Activated B cell treated with CpG ODN at 0.5 μM for 24 hours (primary cell): ENCODE measurements around the gene KCNMA1. TPM values are rescaled to one million over a fixed set of nuclear protein-coding genes. Genes with fewer than 3 reads are reported as not detected.

Experiments used
- ATAC-seq: fragments of 200-7000 bp; cut with Tn5 transposase; one replicate; pipeline ENCODE4 v1.10.0; 2021; ENCODE audit warnings: low read depth, mild to moderate bottlenecking, moderate library complexity
- CTCF ChIA-PET: fragments of 350-600 bp; sonication (Branson Sonifier 250); formaldehyde crosslinking; loops from one replicate; lab custom pipeline; 2021; ENCODE audit warnings: antibody characterized with exemption; lab: Charles Lee
- POLR2A ChIA-PET: fragments of 350-600 bp; sonication (Branson Sonifier 250); formaldehyde crosslinking; loops from one replicate; lab custom pipeline; 2021; ENCODE audit warnings: antibody characterized with exemption; lab: Charles Lee
- DNase-seq: peaks from one replicate; pipeline ENCODE4 v3.0.0; 2022
- H3K27ac Mint-ChIP-seq: one replicate; pipeline ENCODE4 v1.8.0; 2020; ENCODE audit warnings: mixed read lengths
- H3K27me3 Mint-ChIP-seq: one replicate; pipeline ENCODE4 v1.8.0; 2021; ENCODE audit warnings: mixed read lengths
- H3K36me3 Mint-ChIP-seq: one replicate; pipeline ENCODE4 v1.8.0; 2021; ENCODE audit warnings: low read depth, mixed read lengths
- H3K4me1 Mint-ChIP-seq: one replicate; pipeline ENCODE4 v1.8.0; 2021; ENCODE audit warnings: mixed read lengths
- H3K4me3 Mint-ChIP-seq: one replicate; pipeline ENCODE4 v1.8.0; 2020; ENCODE audit warnings: mild to moderate bottlenecking, mixed read lengths
- H3K9me3 Mint-ChIP-seq: one replicate; pipeline ENCODE4 v1.8.0; 2020; ENCODE audit warnings: mixed read lengths
- CTCF ChIP-seq: fragments of 200-600 bp; IDR thresholded peaks from one replicate; pipeline ENCODE4 v1.8.0; 2022; ENCODE audit warnings: antibody characterized with exemption, mild to moderate bottlenecking
- intact Hi-C: fragments of 100-400 bp; cut with micrococcal nuclease; formaldehyde crosslinking; loops from one replicate; pipeline ENCODE4 v1.15.1; 2024
- total RNA-seq: library from RNA; stranded (reverse); gene quantifications from 2 replicates; pipeline ENCODE4 v1.2.3, GENCODE V29; 2022

KCNMA1 gene
- total RNA-seq, 1 donor from 2014 or later = 3.7 TPM

DNA sequence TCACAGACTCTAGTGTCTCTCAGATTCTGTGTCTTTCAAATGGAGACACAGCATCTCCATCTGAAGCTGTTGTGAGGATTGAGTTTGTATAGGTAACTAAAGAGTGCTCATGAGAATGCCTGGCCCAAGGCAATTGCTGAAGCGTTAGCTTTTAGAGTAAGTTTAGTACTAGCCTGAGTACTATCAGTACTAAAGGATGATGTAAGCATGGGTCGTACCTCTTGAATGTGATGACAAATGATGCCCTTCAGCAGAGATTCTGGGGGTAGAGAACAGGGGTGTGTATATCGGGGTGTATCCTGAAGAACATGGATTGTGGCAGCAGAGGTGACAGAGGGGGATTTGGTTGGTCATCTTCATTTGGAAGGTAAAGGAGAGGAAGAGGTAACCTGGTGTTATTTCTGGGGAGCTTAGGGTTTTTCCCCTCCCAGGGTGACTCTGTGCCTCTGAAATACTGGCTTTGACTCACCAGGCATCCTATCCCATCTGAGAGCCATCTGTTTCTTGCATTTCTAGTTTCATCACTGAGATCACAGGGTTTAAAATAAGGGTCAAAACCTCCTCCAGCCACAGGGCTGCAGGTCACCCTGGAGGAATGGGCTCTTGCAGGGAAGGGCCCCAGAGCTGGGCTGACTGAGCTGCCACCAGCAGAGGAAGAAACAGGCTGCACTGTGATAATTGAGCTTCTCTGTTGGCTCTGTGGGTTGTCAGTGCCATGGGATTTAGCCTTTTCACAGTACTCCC, 756.0 kb downstream of the KCNMA1 start:
- Mint-ChIP-seq H3K9me3 (no peaks in the 10 kb centered on the region), H3K27me3 (no peaks in the 10 kb centered on the region), H3K36me3 (no peaks in the 10 kb centered on the region), H3K4me1 (peaks cover 74% of the 10 kb centered on the region), H3K27ac (peak overlapping the region; percentile 76), H3K4me3 (peak overlapping the region; percentile 21)
- DNase-seq (no peak), ATAC-seq (peak; percentile 43)
- no peak for TF ChIP-seq CTCF
- intact Hi-C loops = no loop called here
- CTCF ChIA-PET = no interaction called here
- POLR2A ChIA-PET = interaction anchor here (0.6 kb wide), 1 partner anchor 753 kb away, joined by 3 read pairs; no protein-coding TSS in a partner anchor

- Mint-ChIP-seq H3K9me3 (no peaks in the 10 kb centered on the region), H3K27ac (no peak overlapping the region), H3K4me3 (no peak overlapping the region), H3K27me3 (no peaks in the 10 kb centered on the region), H3K36me3 (no peaks in the 10 kb centered on the region), H3K4me1 (peaks cover 71% of the 10 kb centered on the region)
- DNase-seq = no peak
- no peak for ATAC-seq
- intact Hi-C loops = no loop called here
- no peak for TF ChIP-seq CTCF
- POLR2A ChIA-PET = no interaction called here
- CTCF ChIA-PET = no interaction called here
These were observed 756.7 kb downstream of the KCNMA1 start for GRCh38 chr10:76880931-76881330.

DNA sequence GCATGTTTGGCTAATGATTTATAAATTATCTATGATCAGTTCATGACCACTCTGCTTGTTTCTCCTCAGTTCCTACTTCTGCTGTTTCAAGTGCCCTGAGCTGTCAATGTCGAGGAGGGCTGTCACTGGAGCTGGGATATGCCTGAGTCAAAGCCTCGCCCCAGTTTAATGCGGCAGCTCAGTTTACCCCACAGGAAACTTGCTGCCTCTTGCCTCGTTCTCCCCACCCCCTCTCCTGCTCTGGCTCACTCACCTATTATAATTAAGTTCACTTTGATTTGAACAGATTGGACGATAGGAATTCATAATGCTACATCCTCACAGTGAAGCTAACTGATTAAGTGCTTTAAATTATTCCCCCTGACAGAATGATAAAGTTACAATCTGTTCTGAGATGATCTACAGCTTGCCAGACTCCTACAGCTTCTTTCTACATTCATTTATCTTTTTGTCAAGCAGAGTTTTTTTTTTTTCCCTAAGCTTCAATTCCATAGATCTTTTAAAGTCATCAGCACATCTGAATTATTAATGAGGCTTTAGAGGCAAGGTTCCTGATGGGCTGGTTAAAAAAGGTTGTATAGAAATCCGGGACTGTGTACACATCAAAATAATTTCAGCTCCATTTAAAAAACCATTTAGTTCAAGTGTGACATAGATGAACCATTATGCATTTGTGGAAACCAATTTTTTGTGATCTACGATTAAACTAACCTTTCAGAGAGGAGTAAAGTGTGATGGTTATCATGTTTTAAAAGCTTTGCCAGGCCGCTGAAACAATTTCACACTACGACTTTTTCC, 758.3 kb downstream of the KCNMA1 start:
- no peaks in the 10 kb centered on the region for H3K36me3 Mint-ChIP-seq
- no peaks in the 10 kb centered on the region for H3K27me3 Mint-ChIP-seq
- no peak overlapping the region for H3K27ac Mint-ChIP-seq
- intact Hi-C loops = no loop called here
- H3K9me3 Mint-ChIP-seq = no peaks in the 10 kb centered on the region
- no peak for TF ChIP-seq CTCF
- CTCF ChIA-PET = no interaction called here
- H3K4me3 Mint-ChIP-seq = no peak overlapping the region
- ATAC-seq = no peak
- peaks cover 57% of the 10 kb centered on the region for H3K4me1 Mint-ChIP-seq
- no peak for DNase-seq
- POLR2A ChIA-PET = no interaction called here

DNA sequence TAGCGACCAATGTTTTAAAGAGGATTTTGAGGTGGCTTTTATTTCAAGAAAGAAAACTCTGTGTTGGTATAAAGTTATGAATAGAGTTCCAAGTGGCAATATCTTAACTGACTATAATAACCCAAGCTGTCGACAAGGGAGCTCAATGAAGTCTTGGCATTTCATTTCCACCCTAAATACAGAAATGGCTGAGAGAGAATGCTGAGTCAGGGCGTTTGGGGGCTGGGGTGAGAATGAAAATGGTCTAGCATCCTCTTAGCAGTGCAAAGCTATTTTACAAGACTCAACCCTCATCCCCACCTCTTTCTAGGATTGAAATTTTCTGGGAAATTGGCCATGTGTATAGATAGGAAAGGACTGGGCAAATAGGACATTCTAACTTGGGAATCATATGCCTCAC, 759.1 kb downstream of the KCNMA1 start:
- DNase-seq = no peak
- ChIA-PET CTCF (no interaction called here), POLR2A (no interaction called here)
- Mint-ChIP-seq H3K36me3 (no peaks in the 10 kb centered on the region), H3K9me3 (no peaks in the 10 kb centered on the region), H3K4me1 (peaks cover 52% of the 10 kb centered on the region), H3K27ac (no peak overlapping the region), H3K4me3 (no peak overlapping the region), H3K27me3 (no peaks in the 10 kb centered on the region)
- no peak for ATAC-seq
- intact Hi-C loops = no loop called here
- no peak for TF ChIP-seq CTCF

- Mint-ChIP-seq H3K27ac (no peak overlapping the region), H3K9me3 (no peaks in the 10 kb centered on the region), H3K4me1 (peaks cover 16% of the 10 kb centered on the region), H3K4me3 (no peak overlapping the region), H3K36me3 (no peaks in the 10 kb centered on the region), H3K27me3 (peaks cover 1% of the 10 kb centered on the region)
- no peak for TF ChIP-seq CTCF
- intact Hi-C loops = no loop called here
- CTCF ChIA-PET = no interaction called here
- POLR2A ChIA-PET = no interaction called here
- ATAC-seq = no peak
- no peak for DNase-seq
These were observed 762.7 kb downstream of the KCNMA1 start for GRCh38 chr10:76874896-76875295.
